Epithelial cell of prostate (primary cell): Measurements from ENCODE around the gene LCLAT1.
"Not testable (repeated sequence)": the region's sequence is repeated elsewhere in the genome, so short reads cannot be mapped to it uniquely, and the experiment has no call there.

Experiments used
- DNase-seq: peaks from one replicate; pipeline ENCODE4 v3.0.0-alpha.2; 2011; ENCODE audit warnings: low read depth, low spot score
- H3K27ac ChIP-seq: fragments of 450-650 bp; 2 replicates; pipeline ENCODE4 v1.5.1; 2017; ENCODE audit warnings: mild to moderate bottlenecking

Gene LCLAT1

DNA sequence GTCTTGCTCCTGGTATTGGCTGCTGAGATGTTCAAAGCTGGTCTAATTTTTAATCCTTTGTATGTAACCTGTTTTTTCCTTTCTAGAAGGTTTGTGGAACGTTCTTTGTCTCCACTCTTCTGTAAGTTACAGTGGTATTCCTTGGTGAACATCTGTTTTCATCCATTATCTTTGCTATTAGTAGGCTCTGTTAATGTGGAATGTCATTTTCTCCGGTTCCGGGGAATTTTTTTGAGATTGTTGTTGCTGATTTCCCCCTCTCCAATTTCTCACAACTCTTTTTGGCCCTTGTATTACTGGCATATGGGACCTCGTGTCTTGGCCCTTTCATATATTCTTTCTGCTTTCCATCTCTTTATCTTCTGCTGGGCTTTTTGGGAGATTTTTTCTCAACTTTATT, 63.4 kb downstream of the LCLAT1 start:
- no peak overlapping the region for H3K27ac ChIP-seq
- DNase-seq = no peak

DNA sequence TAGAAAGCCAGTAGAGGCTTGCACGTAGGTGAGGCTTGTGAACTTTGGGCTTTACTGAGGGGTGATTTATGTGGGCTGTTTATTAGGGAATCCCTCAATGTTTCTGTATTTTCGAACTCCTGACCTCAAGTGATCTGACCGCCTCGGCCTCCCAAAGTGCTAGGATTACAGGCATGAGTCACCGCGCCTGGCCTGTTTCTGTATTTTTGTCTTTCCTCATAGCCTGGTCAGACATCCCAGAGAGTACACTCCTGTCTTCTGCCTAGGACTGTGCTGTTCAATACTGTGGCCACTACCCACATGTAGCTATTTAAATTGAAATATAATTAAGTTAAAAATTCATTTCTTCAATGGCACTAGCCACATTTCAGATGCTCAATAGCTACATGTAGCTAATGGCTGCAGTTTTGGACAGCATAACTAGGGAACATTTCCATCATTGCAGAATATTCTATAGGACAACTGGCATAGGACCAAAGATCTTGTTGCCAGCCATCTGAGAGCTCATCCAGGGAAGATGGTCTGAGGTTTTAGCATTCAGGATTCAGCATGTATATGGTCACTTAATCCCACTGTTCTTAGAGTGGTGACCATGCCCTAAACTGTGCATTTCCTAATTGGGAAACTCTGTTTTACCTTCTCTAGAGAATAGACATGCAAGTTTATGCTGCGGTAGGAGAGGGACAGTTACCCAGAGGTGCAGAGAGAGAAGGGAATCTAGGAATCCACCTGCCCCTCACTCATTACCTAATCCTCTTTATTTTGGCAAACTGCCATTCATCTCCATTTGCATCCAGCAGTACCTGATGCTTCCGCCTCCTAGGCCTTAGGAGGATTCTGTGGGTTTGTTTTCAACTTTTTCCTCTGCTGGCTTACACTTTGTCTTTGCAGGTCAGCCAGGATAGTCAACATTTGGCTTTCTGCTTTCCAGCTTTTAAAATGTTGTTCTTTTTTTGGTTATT, 64.4 kb downstream of the LCLAT1 start:
- no peak for DNase-seq
- no peak overlapping the region for H3K27ac ChIP-seq

DNA sequence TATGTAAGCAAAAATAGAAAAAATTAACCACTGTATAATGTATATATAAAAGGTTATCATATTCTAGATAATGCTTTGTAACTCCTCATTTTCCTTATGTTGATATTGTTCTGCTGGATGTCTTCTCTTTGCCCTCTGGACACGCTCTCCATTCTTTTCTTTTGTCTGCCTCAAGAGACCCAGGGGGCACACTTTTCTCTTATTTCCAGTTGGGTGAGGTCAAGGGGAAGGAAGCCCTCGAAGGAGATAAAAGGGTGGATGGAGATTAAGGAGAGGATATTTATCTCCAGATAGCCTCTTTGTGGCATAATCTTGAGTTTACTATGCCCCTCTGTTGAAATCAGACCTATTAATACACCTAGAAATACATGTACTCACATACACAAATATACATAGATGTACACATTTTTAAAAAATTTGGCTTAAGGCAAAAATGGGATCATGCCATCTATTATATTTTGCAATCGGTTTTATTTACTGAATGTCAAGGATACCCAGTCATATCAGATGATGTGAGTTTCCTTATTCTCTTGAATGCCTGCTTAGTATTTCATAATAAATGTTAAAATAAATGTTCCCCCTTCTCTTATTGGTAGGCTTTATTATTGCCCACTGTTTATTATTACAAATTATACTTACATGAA, 65.3 kb downstream of the LCLAT1 start:
- no peak for DNase-seq
- H3K27ac ChIP-seq = no peak overlapping the region

GRCh38 chr2:30513649-30514048, 66.6 kb downstream of the LCLAT1 start:
- DNase-seq, H3K27ac ChIP-seq: not testable (repeated sequence)

DNA sequence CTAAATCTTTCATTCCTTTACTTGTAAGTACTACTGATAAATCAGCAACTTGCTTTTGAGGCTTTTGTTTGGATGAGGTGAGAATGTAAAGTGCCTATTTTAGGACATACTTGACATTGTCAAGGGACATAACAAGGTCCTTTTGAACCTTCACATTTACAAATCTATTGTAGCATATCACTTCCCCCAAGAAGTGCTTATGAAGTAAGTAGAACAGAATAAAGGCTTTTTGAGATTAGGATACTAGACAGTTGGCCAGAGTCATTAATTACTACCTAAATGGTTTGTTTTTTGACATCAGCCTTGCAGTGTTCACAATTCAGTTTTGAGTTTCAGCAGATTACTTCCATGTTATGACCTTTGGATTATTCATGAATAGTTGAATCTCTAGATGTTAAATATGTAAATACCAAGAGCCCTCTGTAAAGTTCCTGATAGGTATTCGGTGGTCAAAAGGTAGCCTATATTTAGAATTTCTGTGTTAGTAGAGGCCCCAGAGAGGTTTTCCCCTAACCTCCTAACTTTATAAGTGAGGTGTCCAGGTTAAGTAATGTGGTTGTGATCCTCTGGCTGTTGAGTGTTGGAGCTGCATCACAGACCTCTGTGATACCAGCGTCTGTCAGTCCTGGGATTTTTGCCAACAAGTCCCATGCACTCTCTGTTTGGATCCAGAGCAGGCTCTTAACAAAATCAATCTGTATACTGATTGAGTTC, 67.2 kb downstream of the LCLAT1 start:
- H3K27ac ChIP-seq = no peak overlapping the region
- DNase-seq = no peak

- no peak for DNase-seq
These were observed 67.9 kb downstream of the LCLAT1 start for GRCh38 chr2:30514848-30515435.

DNA sequence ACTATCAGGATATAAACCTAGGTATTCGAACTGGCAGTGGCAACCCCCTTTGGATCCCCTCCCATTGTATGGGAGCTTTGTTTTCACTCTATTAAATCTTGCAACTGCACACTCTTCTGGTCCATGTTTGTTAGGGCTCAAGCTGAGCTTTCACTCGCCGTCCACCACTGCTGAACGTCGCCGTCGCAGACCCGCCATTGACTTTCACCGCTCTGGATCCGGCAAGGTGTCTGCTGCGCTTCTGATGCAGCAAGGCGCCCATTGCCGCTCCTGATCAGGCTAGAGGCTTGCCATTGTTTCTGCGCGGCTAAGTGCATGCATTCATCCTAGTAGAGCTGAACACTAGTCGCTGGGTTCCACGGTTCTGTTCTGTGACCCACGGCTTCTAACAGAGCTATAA, 69.1 kb downstream of the LCLAT1 start:
- no peak overlapping the region for H3K27ac ChIP-seq
- no peak for DNase-seq

More at GRCh38 chr2:30514848-30515435, 67.9 kb downstream of the LCLAT1 start:
- H3K27ac ChIP-seq = no peak overlapping the region

DNA sequence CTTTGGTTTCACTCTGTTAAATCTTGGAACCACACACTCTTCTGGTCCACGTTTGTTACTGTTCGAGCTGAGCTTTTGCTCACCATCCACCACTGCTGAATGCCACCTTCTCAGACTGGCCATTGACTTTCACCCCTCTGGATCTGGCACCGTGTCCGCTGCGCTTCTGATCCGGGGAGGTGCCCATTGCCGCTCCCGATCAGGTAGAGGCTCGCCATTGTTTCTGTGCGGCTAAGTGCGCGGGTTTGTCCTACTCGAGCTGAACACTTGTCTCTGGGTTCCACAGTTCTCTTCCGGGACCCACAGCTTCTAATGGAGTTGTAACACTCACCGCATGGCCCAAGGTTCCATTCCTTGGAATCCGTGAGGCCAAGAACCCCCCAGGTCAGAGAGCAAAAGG, 72.8 kb downstream of the LCLAT1 start:
- no peak overlapping the region for H3K27ac ChIP-seq
- no peak for DNase-seq

DNA sequence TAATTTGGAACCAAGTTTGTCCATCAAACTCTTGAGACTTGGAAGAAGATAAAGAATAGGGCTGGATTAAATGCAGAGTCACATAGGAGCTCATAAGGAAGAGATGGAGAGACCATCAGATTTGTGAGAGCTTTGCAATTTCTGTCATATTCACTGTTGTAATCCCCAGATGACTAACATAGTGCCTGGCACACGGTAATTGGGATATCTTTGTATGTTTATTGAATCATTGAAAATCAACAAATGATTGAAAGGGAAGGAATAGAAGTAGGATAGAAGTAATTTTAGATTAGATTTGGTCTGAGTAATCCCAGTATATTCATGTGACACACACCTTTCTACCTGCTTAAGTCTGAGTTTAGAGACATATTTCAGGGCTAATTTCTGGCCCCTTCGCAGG, 75.4 kb downstream of the LCLAT1 start:
- DNase-seq = no peak
- H3K27ac ChIP-seq = no peak overlapping the region

GRCh38 chr2:30527411-30527810, 80.4 kb downstream of the LCLAT1 start:
- no peak overlapping the region for H3K27ac ChIP-seq
- no peak for DNase-seq

GRCh38 chr2:30527859-30528258, 80.8 kb downstream of the LCLAT1 start:
- no peak for DNase-seq
- no peak overlapping the region for H3K27ac ChIP-seq

GRCh38 chr2:30530346-30530745, 83.3 kb downstream of the LCLAT1 start:
- H3K27ac ChIP-seq = no peak overlapping the region
- no peak for DNase-seq

GRCh38 chr2:30541680-30542079, 94.6 kb downstream of the LCLAT1 start:
- H3K27ac ChIP-seq = no peak overlapping the region
- no peak for DNase-seq

- DNase-seq = no peak
- no peak overlapping the region for H3K27ac ChIP-seq
These were observed 98.8 kb downstream of the LCLAT1 start for GRCh38 chr2:30545875-30546274.

- DNase-seq = no peak
- H3K27ac ChIP-seq = no peak overlapping the region
These were observed 101.3 kb downstream of the LCLAT1 start for GRCh38 chr2:30548386-30548785.

- DNase-seq = no peak
- no peak overlapping the region for H3K27ac ChIP-seq
These were observed 102.0 kb downstream of the LCLAT1 start for GRCh38 chr2:30549096-30549495.

- H3K27ac ChIP-seq = no peak overlapping the region
- no peak for DNase-seq
These were observed 112.7 kb downstream of the LCLAT1 start for GRCh38 chr2:30559544-30560275.

- no peak for DNase-seq
- H3K27ac ChIP-seq = no peak overlapping the region
These were observed 114.3 kb downstream of the LCLAT1 start for GRCh38 chr2:30561349-30561748.

DNA sequence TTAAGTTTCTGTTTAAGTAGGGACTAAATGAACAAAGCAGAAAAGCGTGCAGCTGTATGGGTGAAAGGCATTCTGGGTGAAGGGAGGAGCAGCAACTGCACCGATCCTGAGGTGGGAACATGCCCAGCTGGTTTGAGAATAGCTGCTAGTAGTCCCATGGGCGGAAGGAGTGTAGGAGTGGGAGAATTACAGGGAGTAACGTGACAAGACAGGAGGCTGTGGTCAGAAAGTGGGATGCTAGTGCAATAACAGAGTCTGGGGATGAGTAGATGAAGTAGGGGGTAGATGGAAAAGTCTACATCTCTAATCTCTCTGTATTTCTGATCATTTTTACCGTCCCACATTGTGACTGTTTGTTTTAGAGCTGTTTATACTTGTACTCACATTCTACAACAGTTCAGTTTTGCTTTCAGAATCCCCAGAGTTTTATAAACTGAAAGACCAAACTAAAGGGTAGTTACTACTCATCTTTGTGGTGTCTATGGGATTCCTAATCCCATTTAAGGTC, 118.9 kb downstream of the LCLAT1 start:
- H3K27ac ChIP-seq = no peak overlapping the region
- no peak for DNase-seq

- no peak overlapping the region for H3K27ac ChIP-seq
- no peak for DNase-seq
These were observed 119.6 kb downstream of the LCLAT1 start for GRCh38 chr2:30566631-30567030.
